Measurements from ENCODE around the gene MRPL16. TPM values are rescaled to one million over a fixed set of nuclear protein-coding genes. Genes with fewer than 3 reads are reported as not detected.
A peak's percentile ranks its signal among the peaks of the same experiment; 100 is the strongest.
"Not testable (repeated sequence)": the region's sequence is repeated elsewhere in the genome, so short reads cannot be mapped to it uniquely, and the experiment has no call there.

Gene MRPL16
- polyA plus RNA-seq, 4 donors: 62.0 to 64.3 (median 63.5) TPM

DNA sequence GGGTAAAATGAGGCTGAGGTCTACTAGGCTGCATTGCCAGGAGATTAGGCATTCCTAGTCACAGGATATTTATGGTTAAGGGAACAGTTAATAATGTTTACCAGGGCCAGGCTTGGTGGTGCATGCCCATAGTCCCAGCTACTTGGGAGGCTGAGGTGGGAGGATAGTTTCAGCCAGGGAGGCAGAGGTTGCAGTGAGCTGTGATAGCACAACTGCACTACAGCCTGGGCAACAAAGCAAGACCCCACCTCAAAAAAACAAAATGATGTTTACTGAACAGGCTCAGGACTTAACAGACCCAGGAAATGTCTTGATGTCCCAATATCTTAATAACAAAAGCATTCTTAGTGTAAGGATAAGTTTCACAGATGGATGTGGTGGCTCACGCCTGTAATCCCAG is 2.8 kb upstream of the MRPL16 start:
- no peak for DNase-seq (ENCODE audit: low read depth in 4 of 4, low spot score in 3 of 4)

- no peak for DNase-seq (ENCODE audit: low read depth in 4 of 4, low spot score in 3 of 4)
Measured at GRCh38 chr11:59812220-59812619, 1.6 kb upstream of the MRPL16 start.

GRCh38 chr11:59810911-59811259 is 307 bp upstream of the MRPL16 start:
- DNase-seq (ENCODE audit: low read depth in 4 of 4, low spot score in 3 of 4): no peak

DNA sequence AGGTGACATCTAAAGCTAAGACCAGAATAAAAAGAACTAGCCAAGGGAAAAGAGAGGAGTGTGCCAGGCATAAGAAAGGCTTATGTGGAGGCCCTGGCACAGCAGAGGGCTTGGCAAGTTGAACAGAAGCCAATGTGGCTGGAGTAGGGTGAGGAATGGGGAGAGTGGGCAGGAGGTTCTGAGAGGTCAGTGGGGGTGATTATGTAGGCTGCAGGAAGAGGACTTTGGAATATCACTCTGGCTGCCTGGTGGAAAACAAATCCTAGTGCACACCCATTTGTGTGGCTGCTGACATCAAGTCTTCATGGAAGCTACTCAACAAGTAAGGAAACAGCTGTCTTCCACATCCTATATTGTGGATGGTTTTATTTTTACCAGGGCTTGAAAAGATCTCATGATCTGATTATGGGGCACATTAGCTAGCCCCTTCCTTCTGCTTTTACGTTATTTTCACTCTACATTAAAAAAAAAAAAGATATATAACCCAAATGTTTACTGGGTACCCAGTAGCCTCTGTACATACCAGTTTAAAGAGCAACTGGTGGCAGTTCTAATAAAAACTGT is 3.4 kb downstream of the MRPL16 start:
- DNase-seq (ENCODE audit: low read depth in 4 of 4, low spot score in 3 of 4): no peak

DNA sequence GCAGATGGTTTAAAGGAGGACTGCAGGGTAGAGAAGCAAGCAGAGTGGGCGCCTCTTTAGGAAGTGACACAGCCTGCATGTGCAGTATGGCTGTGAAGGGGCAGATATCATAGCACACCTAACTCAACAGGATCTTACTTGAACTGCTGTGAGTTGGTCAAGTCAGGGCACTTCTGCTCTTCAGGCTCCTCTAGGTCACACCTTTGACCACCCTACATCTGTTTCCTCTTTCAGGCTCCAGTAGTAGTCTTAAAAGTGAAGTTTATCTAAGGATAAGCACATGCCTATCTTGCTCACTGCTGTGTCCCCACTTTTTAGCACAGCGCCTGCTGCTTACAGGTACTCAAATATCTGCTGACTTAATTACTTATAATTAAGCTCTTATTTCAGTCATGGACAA is 6.5 kb downstream of the MRPL16 start:
- no peak for DNase-seq (ENCODE audit: low read depth in 4 of 4, low spot score in 3 of 4)

DNA sequence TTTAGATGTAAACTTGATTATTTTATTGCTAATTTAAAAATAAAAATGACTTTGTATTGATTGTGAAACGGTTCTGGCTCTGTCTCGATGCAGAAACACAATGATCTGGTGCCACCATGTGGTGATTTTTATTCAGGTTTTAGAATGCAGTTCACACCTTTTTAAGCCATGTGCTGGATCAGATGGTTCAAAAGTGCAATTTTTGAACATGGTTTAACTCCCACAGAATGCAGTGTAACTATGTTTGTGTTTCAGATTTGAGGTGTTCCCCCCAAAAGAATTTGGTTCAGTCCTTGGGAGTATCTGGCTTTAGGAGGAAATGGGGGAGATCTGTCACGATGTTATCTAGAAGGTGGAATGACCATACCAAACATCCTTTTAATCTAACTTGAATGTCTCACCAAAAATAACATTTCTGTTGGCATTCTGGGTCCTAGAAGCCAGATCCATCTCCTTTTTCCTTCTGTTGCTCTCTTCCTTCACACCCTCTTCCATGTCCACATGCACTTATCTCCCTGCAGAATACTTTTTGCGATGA is 7.9 kb downstream of the MRPL16 start:
- peak in 3 of 4 donors; percentile 25 to 36 (median 26) for DNase-seq (ENCODE audit: low read depth in 4 of 4, low spot score in 3 of 4)

DNA sequence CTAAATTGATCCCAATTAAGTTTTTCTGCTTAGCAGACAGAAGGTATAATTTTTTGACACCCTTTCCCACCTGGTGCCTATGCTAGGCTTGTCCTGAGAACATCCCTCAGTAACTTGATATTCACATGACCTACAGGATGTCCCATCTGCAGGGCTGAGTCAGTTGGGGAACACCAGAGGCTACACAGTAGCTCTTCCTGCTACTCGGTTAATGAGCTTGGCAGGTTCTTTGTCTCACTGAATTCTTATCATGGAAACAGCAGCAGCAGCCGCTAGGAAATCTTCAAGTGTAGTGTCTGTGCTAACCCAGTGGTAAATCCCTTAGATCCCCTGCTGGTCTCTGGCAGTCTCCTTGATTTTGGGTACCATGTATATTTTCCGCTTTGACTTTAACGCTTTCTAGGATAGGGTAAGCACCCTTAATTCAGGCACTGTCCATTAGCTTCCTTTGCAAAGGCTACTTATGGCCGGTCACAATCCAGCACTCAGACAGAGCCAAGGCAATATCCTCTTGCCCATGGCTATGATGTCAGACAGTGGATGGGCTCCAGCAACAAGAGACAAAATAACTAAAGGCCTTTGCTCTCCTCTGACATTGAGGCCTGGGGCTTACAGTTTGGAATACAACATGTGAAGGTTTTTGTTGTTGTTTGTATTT is 8.5 kb downstream of the MRPL16 start:
- no peak for DNase-seq (ENCODE audit: low read depth in 4 of 4, low spot score in 3 of 4)

GRCh38 chr11:59801160-59801706 is 9.3 kb downstream of the MRPL16 start:
- no peak for DNase-seq (ENCODE audit: low read depth in 4 of 4, low spot score in 3 of 4)

- DNase-seq (ENCODE audit: low read depth in 4 of 4, low spot score in 3 of 4): no peak
Measured at GRCh38 chr11:59800390-59801025, 10.1 kb downstream of the MRPL16 start.

GRCh38 chr11:59794417-59794816 is 16.2 kb downstream of the MRPL16 start:
- DNase-seq (ENCODE audit: low read depth in 4 of 4, low spot score in 3 of 4): no peak

DNA sequence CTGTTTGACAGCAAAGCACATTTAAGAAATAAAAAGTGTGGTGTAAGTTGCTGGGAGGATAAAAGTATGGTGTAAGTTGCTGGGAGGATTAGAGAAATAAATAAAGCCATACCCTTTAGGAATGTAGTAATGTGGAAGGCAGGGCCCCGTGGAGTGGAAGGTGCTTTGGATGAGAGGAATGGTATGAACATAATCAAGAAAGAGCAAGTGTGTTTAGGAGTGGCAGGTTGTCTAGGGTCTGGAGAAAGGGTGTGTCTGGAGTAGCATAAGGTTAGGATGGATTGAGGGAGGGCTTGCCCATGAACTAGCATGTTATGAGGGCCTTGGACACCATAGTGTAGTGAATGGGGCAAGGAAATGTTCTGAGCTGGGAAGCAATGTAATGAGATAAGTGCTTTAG is 18.1 kb downstream of the MRPL16 start:
- no peak for DNase-seq (ENCODE audit: low read depth in 4 of 4, low spot score in 3 of 4)

- no peak for DNase-seq (ENCODE audit: low read depth in 4 of 4, low spot score in 3 of 4)
Measured at GRCh38 chr11:59791639-59792038, 18.9 kb downstream of the MRPL16 start.

- DNase-seq (ENCODE audit: low read depth in 4 of 4, low spot score in 3 of 4): no peak
Measured at GRCh38 chr11:59787816-59788215, 22.8 kb downstream of the MRPL16 start.

DNA sequence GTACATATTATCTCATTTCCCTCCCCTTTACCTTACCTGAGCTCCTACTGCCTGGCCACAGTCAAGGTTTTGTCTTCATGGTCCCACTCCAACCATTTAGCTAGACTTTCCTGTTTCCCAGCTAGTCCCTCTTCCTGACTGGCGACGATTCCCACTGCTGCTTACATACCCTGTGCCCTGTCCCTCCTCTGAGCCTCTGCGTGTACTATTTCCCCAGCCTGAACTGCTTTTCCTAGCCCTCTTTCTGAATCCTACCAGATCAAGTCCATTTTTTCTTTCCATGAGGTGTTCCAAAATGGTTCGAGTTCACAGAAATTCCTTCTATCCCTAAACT is 23.4 kb downstream of the MRPL16 start:
- no peak for DNase-seq (ENCODE audit: low read depth in 4 of 4, low spot score in 3 of 4)

DNA sequence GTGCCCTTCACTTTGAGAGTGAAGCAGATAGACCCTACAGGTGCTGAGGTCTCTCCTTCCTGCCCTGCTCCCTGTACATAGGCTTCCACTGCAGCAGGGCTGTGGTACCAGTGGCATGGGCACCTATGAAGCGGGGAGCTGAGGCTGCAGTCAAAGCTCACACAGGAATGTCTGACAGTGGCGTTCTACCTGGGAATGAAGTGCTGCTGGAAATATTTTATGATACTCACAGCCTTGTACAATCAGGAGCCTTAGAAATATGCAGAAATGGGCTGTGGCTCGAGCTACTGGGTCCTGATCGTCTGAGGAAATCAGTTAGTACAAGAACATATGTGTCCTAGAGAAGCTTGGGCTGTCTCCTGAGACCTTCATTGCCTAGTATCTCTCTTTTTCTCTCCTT is 24.8 kb downstream of the MRPL16 start:
- no peak for DNase-seq (ENCODE audit: low read depth in 4 of 4, low spot score in 3 of 4)

- not testable (repeated sequence) for DNase-seq (ENCODE audit: low read depth in 4 of 4, low spot score in 3 of 4)
Measured at GRCh38 chr11:59784441-59784840, 26.1 kb downstream of the MRPL16 start.

DNA sequence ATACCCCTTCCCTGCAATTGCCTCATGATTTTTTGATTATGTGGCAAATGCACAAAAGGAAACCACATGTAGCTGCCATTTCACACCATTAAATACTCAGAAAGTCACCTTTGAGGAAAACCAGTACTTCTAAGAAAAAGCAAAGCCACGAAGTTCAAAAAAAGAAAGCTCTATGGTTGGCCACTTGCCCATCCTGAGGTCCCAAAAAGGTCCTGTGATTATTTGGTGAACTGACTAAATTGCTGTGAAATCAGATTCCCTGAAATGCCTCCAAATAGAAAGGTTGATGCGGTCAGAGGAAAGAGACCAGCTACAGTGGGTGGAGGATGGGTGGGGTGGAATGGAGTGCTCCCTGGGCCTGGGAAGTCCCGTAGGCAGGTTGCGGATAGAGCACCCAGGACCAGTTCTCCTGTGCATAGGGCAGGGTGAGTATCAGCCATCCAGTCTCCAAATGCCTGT is 26.9 kb downstream of the MRPL16 start:
- DNase-seq (ENCODE audit: low read depth in 4 of 4, low spot score in 3 of 4): no peak

- no peak for DNase-seq (ENCODE audit: low read depth in 4 of 4, low spot score in 3 of 4)
Measured at GRCh38 chr11:59782080-59782479, 28.5 kb downstream of the MRPL16 start.

GRCh38 chr11:59779487-59779886 is 31.1 kb downstream of the MRPL16 start:
- no peak for DNase-seq (ENCODE audit: low read depth in 4 of 4, low spot score in 3 of 4)

DNA sequence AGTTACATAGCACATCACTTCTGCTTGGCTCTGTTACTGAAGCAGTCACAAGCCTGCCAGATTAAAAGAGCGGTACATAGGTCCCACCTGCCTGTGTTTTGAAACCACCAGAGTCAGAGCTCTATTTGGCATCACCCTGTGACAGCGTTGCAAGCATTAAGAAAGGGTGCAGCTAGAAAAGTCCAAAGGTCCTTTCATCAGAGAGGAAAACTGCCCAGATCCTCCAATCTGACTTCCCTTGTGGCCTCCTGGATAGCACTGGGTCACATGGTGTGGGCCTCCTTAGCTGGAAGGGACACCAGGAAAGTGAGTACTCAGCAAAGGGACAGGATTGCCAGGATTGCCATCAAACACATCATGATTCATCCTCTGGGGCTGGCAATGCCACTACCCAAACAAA is 32.5 kb downstream of the MRPL16 start:
- no peak for DNase-seq (ENCODE audit: low read depth in 4 of 4, low spot score in 3 of 4)

DNA sequence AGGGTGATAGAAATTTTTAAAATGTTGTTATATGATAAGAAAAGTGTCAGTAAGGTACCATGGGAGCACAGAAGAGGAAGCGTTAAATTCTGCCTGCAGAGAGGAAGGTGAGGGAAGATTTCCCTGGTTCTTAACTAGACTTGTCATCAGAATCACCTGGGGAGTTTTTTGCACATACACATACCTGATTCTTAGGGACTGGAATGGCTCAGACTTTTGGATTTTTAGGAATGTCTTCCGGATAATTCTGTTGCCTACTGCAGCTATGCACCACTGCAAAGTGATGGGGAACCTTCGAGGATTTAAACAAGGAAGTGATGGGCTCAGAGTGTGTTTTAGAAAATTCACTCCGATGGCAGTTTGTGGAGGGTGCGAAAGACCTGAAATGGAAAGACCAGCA is 33.5 kb downstream of the MRPL16 start:
- no peak for DNase-seq (ENCODE audit: low read depth in 4 of 4, low spot score in 3 of 4)

Data from right renal pelvis (tissue), 4 donors.